A673 (cell line): Measurements from ENCODE around the gene ANKRD35. TPM values are rescaled to one million over a fixed set of nuclear protein-coding genes. Genes with fewer than 3 reads are reported as not detected.

Experiments
- BruUV-seq: library from RNA; stranded (reverse); fragments of 400-500 nt; replicated peaks from 2 replicates; lab custom pipeline; 2021; lab: Mats Ljungman, UMichigan
- CTCF ChIA-PET: fragments of 300-600 bp; sonication (Branson Sonifier 250); formaldehyde crosslinking; loops from one replicate; lab custom pipeline; 2022; ENCODE audit warnings: antibody characterized with exemption; lab: Charles Lee
- POLR2A ChIA-PET: fragments of 300-600 bp; sonication (Branson Sonifier 250); formaldehyde crosslinking; loops from one replicate; lab custom pipeline; 2022; ENCODE audit warnings: antibody characterized with exemption; ENCODE audit not compliant: low non-redundant PET; lab: Charles Lee
- DNase-seq: peaks from one replicate; pipeline ENCODE4 v3.0.0-alpha.2; 2015; ENCODE audit warnings: low spot score
- H3K27ac ChIP-seq: fragments of 200-600 bp; sonication (generic); 2 replicates; pipeline ENCODE4 v1.5.1; 2016; ENCODE audit warnings: mixed run types, low read depth, mild to moderate bottlenecking, mixed read lengths, antibody characterized with exemption, low read length; ENCODE audit not compliant: poor library complexity, severe bottlenecking
- H3K27me3 ChIP-seq: fragments of 200-600 bp; sonication (generic); replicated peaks from 2 replicates; pipeline ENCODE4 v1.6.1; 2017; ENCODE audit warnings: mixed run types, low read depth, mild to moderate bottlenecking, mixed read lengths, antibody characterized with exemption, low read length; ENCODE audit not compliant: insufficient read depth, poor library complexity
- H3K36me3 ChIP-seq: fragments of 200-600 bp; sonication (generic); 2 replicates; pipeline ENCODE4 v1.6.1; 2016; ENCODE audit warnings: mixed run types, mild to moderate bottlenecking, mixed read lengths, antibody characterized with exemption, low read length; ENCODE audit not compliant: insufficient read depth, poor library complexity, severe bottlenecking
- H3K4me1 ChIP-seq: fragments of 200-600 bp; sonication (generic); 2 replicates; pipeline ENCODE4 v1.6.1; 2017; ENCODE audit warnings: mixed run types, mild to moderate bottlenecking, mixed read lengths, antibody characterized with exemption, low read length; ENCODE audit not compliant: insufficient read depth, poor library complexity, severe bottlenecking
- H3K4me3 ChIP-seq: fragments of 200-600 bp; sonication (generic); 2 replicates; pipeline ENCODE4 v1.5.1; 2016; ENCODE audit warnings: low read depth, mixed run types, mild to moderate bottlenecking, mixed read lengths, low read length; ENCODE audit not compliant: poor library complexity, severe bottlenecking
- H3K9me3 ChIP-seq: fragments of 200-600 bp; sonication (generic); 2 replicates; pipeline ENCODE4 v1.6.1; 2016; ENCODE audit warnings: mixed run types, low read depth, mild to moderate bottlenecking, mixed read lengths, antibody characterized with exemption, low read length; ENCODE audit not compliant: poor library complexity, severe bottlenecking
- EZH2 ChIP-seq: fragments of 200-600 bp; sonication (generic); IDR thresholded peaks from 2 replicates; pipeline ENCODE4 v1.6.1; 2017; ENCODE audit warnings: borderline replicate concordance, low read depth, mild to moderate bottlenecking, mixed read lengths, antibody characterized with exemption, low read length; ENCODE audit not compliant: poor library complexity, severe bottlenecking
- intact Hi-C: fragments of 100-400 bp; cut with micrococcal nuclease; formaldehyde crosslinking; loops from one replicate; pipeline ENCODE4 v1.10.0; 2022; ENCODE audit not compliant: unreplicated experiment
- total RNA-seq: library from RNA; stranded (reverse); gene quantifications from 2 replicates; pipeline ENCODE4 v1.2.3, GENCODE V29; 2021
- TF ChIP-seq, protein P1 (sequence below): fragments of 300-800, 200-600 bp; sonication (generic); conservative IDR thresholded peaks from 2 replicates; pipeline ENCODE4 v1.5.1; 2017; ENCODE audit warnings: low read depth, mild to moderate bottlenecking, antibody characterized with exemption, low read length, moderate library complexity, mixed read lengths

The ANKRD35 gene
- total RNA-seq, 1 experiment from 2014 or later, result not detected

DNA sequence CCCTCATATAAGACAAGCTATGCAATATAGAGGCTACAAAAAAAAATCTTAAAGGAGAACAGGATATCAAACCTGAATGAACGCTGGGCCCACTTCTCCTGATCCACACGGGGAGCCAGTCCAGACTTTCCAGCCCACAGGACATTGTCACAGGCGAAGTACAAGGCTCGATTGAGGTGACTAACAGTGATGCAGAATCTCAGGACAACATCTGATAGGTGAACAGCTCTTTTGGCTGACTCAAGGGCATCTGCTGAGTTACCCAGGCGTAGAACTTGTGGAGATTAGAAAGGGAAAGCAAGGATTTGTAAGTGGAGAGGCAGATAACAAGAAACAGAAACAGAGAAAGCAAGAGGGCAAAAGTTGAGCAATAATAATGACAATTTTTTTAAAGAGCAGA lies 31.1 kb upstream of the ANKRD35 start:
- H3K27me3 ChIP-seq, result no peaks in the 10 kb centered on the region
- H3K27ac ChIP-seq, result no peak overlapping the region
- H3K4me3 ChIP-seq, result no peak overlapping the region
- ChIA-PET CTCF (no interaction called here), POLR2A (no interaction called here)
- BruUV-seq, result no TSS peak
- H3K4me1 ChIP-seq, result peaks cover 14% of the 10 kb centered on the region
- H3K9me3 ChIP-seq, result no peaks in the 10 kb centered on the region
- intact Hi-C loops, result no loop called here
- peaks cover 11% of the 10 kb centered on the region for H3K36me3 ChIP-seq
- DNase-seq, result no peak
- TF ChIP-seq, protein P1, sequence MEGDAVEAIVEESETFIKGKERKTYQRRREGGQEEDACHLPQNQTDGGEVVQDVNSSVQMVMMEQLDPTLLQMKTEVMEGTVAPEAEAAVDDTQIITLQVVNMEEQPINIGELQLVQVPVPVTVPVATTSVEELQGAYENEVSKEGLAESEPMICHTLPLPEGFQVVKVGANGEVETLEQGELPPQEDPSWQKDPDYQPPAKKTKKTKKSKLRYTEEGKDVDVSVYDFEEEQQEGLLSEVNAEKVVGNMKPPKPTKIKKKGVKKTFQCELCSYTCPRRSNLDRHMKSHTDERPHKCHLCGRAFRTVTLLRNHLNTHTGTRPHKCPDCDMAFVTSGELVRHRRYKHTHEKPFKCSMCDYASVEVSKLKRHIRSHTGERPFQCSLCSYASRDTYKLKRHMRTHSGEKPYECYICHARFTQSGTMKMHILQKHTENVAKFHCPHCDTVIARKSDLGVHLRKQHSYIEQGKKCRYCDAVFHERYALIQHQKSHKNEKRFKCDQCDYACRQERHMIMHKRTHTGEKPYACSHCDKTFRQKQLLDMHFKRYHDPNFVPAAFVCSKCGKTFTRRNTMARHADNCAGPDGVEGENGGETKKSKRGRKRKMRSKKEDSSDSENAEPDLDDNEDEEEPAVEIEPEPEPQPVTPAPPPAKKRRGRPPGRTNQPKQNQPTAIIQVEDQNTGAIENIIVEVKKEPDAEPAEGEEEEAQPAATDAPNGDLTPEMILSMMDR, result no peak
- no peak for TF ChIP-seq EZH2

DNA sequence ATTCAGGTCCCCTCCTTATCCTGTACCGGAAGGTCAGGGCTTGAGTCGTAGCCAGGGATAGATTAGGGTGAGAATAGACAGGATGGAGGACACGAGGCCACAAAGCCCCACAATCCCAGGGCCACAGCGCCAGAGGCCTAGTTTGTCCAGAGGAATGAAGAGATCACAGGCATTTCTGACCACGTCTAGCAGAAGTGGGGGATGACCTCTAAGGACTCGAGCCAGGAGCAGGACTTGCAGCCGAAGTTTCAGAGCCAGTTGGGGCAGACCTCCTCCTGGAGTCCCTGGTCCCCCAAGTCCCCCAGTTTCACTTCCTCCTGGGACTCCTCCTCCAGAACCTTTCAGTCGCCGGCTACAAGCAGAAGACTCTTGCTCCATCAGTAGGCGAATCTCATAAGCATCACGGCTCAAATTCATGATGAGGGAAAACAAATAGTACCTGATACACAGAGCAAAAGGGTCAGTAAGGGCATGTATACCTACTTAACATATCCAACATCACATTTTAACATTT lies 26.5 kb upstream of the ANKRD35 start:
- CTCF ChIA-PET, result interaction anchor here (2.9 kb wide), 1 partner anchor 20 kb away, joined by 13 read pairs; no protein-coding TSS in a partner anchor
- POLR2A ChIA-PET, result no interaction called here
- Histone ChIP-seq H3K4me3 (no peak overlapping the region), H3K27ac (no peak overlapping the region), H3K4me1 (peaks cover 3% of the 10 kb centered on the region), H3K36me3 (peaks cover 18% of the 10 kb centered on the region), H3K9me3 (no peaks in the 10 kb centered on the region), H3K27me3 (no peaks in the 10 kb centered on the region)
- intact Hi-C loops, result loop anchor here (5.0 kb wide), 1 partner anchor 105 kb away; no protein-coding TSS in a partner anchor
- no TSS peak for BruUV-seq
- TF ChIP-seq, protein P1, result no peak
- no peak for TF ChIP-seq EZH2
- no peak for DNase-seq

DNA sequence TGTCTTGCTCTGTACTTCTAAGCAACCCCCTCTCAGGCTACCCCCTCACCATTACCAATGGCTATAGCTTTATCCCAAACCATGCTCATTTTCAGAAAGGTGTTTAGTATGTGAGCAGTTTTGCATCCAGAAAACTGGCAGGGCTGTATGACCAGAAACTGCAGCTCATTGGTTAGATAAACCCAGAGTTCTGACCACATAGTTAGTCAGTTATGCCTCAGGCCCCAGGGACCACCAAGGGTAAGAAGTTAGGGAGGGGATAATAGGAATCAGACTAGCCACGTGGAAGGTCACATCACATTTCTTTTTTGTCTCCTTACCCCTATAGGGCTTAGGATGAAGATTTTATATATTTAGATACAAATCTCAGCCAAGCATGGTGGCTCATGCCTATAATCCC lies 23.0 kb upstream of the ANKRD35 start:
- H3K27me3 ChIP-seq, result no peaks in the 10 kb centered on the region
- ChIA-PET CTCF (interaction anchor here (2.0 kb wide), 1 partner anchor 17 kb away, joined by 9 read pairs; no protein-coding TSS in a partner anchor), POLR2A (no interaction called here)
- H3K36me3 ChIP-seq, result peaks cover 8% of the 10 kb centered on the region
- H3K4me3 ChIP-seq, result no peak overlapping the region
- no peak overlapping the region for H3K27ac ChIP-seq
- no peak for DNase-seq
- no TSS peak for BruUV-seq
- intact Hi-C loops, result no loop called here
- no peaks in the 10 kb centered on the region for H3K9me3 ChIP-seq
- H3K4me1 ChIP-seq, result peaks cover 3% of the 10 kb centered on the region
- TF ChIP-seq, protein P1, result no peak
